D341Med (cell line): ENCODE data around the gene PRIM2.
"Not testable (repeated sequence)": the region's sequence is repeated elsewhere in the genome, so short reads cannot be mapped to it uniquely, and the experiment has no call there.

Source experiments
- DNase-seq: peaks from one replicate; pipeline ENCODE4 v3.0.0; 2012; ENCODE audit warnings: low spot score

Gene PRIM2

DNA sequence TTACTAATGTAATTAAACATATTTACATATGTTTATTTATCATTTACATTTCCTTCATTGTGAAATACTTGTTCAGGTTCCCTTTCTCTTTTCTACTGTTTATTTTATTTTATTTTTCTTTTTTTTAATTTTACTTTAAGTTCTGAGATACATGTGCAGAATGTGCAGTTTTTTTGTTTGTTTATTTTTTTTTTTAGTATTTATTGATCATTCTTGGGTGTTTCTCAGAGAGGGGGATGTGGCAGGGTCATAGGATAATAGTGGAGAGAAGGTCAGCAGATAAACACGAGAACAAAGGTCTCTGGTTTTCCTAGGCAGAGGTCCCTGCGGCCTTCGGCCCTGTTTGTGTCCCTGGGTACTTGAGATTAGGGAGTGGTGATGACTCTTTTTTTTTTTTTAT lies 8.7 kb upstream of the PRIM2 start:
- DNase-seq = not testable (repeated sequence)

DNA sequence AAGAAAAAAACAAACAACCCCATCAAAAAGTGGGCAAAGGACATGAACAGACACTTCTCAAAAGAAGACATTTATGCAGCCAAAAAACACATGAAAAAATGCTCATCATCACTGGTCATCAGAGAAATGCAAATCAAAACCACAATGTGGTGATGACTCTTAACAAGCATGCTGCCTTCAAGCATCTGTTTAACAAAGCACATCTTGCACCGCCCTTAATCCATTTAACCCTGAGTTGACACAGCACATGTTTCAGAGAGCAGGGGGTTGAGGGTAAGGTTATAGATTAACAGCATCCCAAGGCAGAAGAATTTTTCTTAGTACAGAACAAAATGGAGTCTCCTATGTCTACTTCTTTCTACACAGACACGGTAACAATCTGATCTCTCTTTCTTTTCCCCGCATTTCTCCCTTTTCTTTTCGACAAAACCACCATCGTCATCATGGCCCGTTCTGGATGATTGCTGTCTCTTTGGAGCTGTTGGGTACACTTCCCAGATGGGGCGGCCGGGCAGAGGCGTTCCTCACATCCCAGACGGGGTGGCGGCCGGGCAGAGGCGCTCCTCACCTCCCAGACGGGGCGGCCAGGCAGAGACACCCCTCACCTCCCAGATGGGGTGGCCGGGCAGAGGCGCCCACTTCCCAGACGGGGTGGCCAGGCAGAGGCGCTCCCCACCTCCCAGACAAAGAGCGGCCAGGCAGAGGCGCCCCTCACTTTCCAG lies 7.2 kb upstream of the PRIM2 start:
- not testable (repeated sequence) for DNase-seq

DNA sequence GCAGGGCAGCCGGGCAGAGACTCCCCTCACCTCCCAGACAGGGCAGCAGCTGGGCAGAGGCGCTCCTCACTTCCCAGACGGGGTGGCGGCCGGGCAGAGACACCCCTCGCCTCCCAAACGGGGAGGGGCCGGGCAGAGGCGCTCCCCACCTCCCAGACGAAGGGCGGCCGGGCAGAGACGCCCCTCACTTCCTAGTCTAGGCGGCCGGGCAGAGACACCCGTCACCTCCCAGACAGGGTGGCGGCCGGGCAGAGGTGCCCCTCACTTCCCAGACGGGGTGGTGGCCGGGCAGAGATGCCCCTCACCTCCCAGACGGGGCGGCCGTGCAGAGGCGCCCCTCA lies 6.6 kb upstream of the PRIM2 start:
- no peak for DNase-seq

DNA sequence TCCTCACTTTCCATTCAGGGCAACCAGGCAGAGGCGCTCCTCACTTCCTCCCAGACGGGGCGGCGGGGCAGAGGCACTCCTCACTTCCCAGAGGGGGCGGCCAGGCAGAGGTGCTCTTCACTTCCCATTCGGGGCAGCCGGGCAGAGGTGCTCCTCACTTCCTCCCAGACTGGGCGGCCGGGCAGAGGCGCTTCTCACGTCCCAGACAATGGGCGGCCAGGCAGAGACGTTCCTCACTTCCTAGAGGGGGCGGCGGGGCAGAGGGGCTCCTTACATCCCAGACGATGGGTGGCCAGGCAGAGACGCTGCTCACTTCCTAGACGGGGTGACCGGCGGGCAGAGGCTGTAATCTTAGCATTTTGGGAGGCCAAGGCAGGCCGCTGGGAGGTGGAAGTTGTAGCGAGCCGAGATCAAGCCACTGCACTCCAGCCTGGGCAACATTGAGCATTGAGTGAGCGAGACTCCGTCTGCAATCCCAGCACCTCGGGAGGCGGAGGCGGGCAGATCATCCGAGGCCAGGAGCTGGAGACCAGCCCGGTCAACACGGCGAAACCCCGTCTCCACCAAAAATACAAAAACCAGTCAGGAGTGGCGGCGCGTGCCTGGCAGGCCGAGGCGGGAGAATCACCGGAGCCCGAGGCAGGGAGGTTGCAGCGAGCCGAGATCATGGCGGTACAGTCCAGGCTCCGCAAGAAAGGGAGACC lies 6.0 kb upstream of the PRIM2 start:
- DNase-seq = not testable (repeated sequence)

DNA sequence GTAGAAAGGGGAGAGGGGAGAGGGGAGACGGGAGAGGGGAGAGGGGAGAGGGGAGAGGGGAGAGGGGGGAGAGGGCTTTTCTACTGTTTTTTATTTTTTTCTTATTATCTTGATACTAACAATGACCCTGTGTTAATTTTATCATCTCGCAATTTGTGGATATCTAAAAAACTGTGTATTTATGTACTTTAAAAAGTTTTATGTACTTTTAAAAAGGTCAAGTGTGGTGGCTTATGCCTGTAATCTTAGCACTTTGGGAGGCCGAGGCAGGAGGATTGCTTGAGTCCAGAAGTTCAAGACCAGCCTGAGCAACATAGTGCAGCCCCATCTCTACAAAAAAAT lies 5.5 kb upstream of the PRIM2 start:
- DNase-seq = no peak

- no peak for DNase-seq
These were observed 4.4 kb upstream of the PRIM2 start for GRCh38 chr6:57313009-57313408.

- DNase-seq = no peak
These were observed 3.5 kb upstream of the PRIM2 start for GRCh38 chr6:57313711-57314471.

DNA sequence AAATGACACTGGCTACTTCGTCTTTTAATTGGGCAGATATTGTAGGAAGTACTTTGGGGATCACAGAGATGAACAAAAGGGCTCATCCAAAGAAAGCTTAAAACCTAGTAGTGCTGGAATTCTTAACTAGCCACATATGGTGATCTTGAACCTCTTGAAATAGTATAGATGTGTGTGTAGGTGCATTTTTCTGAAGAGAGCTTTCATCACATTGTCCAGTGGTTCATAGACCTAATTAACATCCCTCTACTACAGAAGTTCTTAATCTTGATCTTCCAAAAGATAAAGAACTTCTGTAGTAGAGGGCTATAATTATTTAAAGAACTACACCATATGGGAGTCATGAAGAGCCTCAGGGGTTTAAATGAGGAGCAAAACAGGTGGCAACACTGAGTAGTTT lies 2.3 kb upstream of the PRIM2 start:
- DNase-seq = no peak

- DNase-seq = no peak
These were observed 1.6 kb upstream of the PRIM2 start for GRCh38 chr6:57315851-57316250.

GRCh38 chr6:57316581-57317059 lies 810 bp upstream of the PRIM2 start:
- DNase-seq = peak; percentile 82

DNA sequence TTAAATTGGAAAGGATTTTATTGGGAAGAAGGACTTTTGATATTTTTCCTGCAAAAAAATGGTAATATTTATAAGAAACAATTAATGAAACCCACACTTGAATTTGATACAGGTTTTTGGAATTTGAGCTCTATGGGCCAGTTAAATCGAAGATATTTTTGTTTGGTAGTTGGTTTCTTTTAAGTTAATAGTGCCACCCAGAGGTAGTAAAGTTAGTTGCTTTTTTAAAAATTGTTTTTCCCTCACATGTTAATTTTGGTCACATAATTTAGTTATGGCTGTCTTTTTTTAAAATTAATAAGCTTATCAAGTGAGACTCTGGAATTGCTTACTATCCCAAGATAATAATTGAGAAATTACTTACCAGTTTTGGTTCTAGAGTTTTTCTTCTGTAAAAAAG lies 7.1 kb downstream of the PRIM2 start:
- DNase-seq = no peak

DNA sequence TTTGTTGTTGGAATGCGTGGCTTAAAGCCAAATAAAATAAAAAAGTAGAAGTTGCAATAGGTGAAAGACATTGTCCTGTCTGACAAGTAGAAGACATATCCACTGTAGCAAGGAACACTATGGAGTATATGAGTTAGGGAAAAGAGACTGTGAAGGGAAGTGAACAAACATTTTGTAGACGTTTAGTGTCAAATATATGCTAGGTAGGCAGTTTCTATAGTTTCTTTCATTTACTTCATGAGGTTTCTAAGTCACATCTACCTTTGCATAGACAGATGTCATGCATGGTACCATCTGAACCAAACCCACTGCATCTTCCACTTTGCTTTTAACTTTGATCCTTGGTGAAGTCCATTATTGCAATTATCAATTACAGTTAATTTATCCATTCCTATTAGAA lies 9.9 kb downstream of the PRIM2 start:
- no peak for DNase-seq

DNA sequence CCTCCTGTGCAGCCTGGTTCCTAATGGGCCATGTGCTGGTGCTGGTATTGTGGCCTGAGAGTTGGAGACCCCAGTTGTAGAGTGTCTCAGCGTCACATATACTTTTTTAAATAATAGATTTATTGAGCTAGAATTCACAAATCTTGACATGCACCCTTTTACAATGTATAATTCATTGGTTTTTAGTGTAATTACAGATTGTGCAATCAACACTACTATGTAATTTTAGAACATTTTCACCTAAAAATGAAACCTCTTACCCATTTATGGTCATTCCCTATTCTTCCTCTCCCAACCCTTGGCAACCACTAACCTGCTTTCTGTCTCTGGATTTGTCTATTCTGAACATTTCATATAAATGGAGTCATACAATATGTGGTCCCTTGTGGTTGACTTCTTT lies 10.6 kb downstream of the PRIM2 start:
- DNase-seq = no peak

DNA sequence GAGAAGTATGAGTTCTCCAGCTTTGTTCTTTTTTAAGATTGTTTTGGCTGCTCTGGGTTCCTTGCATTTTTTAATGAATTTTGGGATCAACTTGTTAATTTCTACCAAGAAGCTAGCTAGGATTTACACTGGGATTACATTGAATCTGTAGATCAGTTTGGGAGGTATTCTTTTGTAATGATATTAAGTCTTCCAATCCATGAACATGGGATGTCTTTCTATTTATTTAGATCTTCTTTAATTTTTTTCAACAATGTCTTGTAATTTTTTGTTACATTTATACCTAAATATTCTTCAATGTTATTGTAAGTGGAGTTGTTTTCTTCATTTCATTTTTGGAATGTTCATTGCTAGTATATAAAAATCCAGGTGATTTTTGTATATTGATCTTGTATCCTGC lies 12.5 kb downstream of the PRIM2 start:
- DNase-seq = no peak

- no peak for DNase-seq
These were observed 24.8 kb downstream of the PRIM2 start for GRCh38 chr6:57342148-57342669.

DNA sequence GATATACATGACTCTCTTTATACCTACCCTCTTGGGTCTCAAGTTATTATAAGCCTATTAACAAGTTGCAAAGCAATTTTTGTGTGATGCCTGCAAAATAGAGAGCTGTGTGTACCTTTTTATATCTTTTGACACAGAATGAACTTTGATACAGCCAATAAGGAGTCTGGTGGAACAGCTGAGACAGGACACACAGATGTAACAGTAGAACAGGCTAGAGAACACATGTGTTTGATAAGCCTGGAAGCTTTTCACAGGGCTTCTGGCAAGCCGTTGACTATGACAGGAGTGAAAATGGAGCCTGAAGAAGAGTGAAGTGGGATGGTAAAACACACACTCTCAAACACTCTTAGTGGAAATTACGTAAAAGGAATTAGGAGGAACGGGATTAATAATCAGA lies 25.9 kb downstream of the PRIM2 start:
- DNase-seq = not testable (repeated sequence)

- not testable (repeated sequence) for DNase-seq
These were observed 29.3 kb downstream of the PRIM2 start for GRCh38 chr6:57346715-57347114.

- not testable (repeated sequence) for DNase-seq
These were observed 30.2 kb downstream of the PRIM2 start for GRCh38 chr6:57347597-57347996.

DNA sequence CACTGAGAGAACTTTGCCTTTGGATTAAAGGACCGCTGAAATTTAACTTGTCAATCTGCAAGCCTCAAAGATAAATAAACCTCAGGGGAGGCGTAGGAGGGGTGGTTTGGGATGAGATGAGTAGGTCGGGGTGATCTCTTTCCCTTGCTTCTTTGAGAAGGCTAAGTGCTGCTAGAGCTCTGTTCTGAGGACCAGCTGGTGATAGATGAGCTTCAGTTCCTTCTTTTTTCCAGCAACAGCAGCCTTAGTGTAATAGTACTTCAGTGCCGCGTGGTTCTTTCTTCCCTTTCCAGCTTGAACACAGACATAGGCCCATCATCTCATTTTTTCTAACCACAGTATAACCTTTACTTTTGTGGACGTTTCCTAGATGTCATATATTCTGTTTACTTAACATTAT lies 33.0 kb downstream of the PRIM2 start:
- DNase-seq = not testable (repeated sequence)

- not testable (repeated sequence) for DNase-seq
These were observed 35.2 kb downstream of the PRIM2 start for GRCh38 chr6:57352596-57352995.

DNA sequence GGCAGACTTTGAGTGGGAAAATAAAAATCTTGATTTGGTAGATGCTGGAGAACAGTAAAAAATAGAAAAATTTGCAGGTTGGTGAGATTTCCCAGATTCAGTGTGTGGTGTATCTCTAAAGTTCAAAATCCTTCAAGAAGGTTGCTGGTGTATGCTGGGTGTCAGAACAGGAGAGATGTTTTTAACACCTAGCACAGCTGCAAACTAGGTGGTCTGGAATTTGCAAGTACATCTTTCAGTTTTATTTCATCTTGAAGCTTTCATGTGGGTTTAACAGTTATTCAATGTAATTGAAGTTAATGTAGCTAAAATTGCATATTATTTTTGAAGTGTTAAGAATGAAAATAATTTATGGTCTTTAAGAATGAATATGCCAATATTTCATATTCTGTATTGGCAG lies 40.9 kb downstream of the PRIM2 start:
- not testable (repeated sequence) for DNase-seq

- not testable (repeated sequence) for DNase-seq
These were observed 42.3 kb downstream of the PRIM2 start for GRCh38 chr6:57359766-57360165.

GRCh38 chr6:57362340-57362739 lies 44.9 kb downstream of the PRIM2 start:
- DNase-seq = not testable (repeated sequence)
